GM13977 (cell line): ENCODE data around the gene FER1L5.

Experiments used
- DNase-seq: peaks from one replicate; pipeline ENCODE4 v3.0.0; 2012; ENCODE audit warnings: low spot score
- in situ Hi-C: fragments of 300-500 bp; cut with MboI; formaldehyde crosslinking; loops from one replicate; pipeline ENCODE4 v1.12.0; 2022; ENCODE audit warnings: low sequenced_read_pairs, low pct_unique_long_range_greater_than_20kb, mixed read lengths, inconsistent platforms; ENCODE audit not compliant: unreplicated experiment
- TF ChIP-seq, protein P1 (sequence below): IDR thresholded peaks from 2 replicates; pipeline ENCODE4 v1.5.1; 2012; ENCODE audit warnings: mild to moderate bottlenecking, control low read depth; ENCODE audit not compliant: insufficient read depth; ENCODE audit errors: extremely low read depth, missing control alignments

FER1L5 gene

GRCh38 chr2:96700086-96700485 is 57.5 kb downstream of the FER1L5 start:
- in situ Hi-C loops = no loop called here
- DNase-seq = no peak
- TF ChIP-seq, protein P1, sequence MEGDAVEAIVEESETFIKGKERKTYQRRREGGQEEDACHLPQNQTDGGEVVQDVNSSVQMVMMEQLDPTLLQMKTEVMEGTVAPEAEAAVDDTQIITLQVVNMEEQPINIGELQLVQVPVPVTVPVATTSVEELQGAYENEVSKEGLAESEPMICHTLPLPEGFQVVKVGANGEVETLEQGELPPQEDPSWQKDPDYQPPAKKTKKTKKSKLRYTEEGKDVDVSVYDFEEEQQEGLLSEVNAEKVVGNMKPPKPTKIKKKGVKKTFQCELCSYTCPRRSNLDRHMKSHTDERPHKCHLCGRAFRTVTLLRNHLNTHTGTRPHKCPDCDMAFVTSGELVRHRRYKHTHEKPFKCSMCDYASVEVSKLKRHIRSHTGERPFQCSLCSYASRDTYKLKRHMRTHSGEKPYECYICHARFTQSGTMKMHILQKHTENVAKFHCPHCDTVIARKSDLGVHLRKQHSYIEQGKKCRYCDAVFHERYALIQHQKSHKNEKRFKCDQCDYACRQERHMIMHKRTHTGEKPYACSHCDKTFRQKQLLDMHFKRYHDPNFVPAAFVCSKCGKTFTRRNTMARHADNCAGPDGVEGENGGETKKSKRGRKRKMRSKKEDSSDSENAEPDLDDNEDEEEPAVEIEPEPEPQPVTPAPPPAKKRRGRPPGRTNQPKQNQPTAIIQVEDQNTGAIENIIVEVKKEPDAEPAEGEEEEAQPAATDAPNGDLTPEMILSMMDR = no peak

GRCh38 chr2:96701636-96702035 is 59.1 kb downstream of the FER1L5 start:
- no peak for DNase-seq
- TF ChIP-seq, protein P1 = no peak
- in situ Hi-C loops = no loop called here

GRCh38 chr2:96702098-96702785 is 59.7 kb downstream of the FER1L5 start:
- no peak for DNase-seq
- TF ChIP-seq, protein P1 = no peak
- in situ Hi-C loops = no loop called here

DNA sequence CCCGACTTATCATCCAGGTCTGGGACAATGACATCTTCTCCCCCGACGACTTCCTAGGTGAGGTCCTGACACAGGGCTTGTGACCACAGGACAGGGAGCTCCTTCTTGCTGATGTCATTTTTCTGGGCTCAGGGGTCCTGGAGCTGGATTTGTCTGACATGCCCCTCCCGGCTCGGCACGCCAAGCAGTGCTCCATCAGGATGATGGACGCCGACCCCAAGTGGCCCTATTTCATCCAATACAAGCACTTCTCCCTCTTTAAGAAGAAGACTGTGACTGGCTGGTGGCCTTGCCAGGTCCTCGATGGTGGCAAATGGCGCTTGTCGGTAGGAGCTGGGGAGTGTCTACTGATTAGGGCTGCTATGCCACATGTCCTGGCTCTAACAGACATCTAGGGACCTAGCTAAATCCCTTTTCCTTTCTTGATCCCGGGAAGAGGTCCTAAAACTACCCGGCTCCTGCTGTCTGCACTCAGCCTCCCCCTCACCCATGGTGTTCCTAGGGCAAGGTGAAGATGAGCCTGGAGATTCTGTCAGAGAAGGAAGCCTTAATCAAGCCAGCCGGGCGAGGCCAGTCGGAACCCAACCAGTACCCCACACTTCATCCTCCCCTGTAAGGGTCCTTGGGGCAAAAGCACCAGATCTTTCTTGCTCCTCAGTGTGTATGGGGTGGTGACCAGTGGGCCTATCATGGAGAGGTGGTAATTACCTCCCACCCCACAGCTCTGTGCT is 60.6 kb downstream of the FER1L5 start:
- in situ Hi-C loops = no loop called here
- DNase-seq = no peak
- TF ChIP-seq, protein P1 = no peak

DNA sequence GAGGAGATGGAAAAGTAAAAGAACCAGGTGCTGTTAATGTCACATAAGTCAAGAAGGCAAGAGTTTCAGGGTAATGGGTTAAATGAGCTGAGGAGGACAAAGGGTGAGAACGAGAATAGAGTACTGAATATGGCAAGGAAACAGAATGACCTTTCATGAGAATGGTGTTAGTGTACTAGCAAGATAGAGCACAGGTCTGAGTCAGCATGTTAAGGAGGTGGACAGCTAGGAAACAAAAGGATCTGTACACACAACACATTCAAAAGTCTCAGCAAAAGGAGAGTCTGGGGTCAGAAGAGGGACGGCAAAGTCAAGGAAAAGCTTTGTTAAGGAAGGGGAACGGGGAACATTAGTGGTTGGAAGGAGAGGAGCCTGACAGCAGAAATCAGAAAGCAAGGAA is 68.4 kb downstream of the FER1L5 start:
- TF ChIP-seq, protein P1 = no peak
- no peak for DNase-seq
- in situ Hi-C loops = no loop called here

DNA sequence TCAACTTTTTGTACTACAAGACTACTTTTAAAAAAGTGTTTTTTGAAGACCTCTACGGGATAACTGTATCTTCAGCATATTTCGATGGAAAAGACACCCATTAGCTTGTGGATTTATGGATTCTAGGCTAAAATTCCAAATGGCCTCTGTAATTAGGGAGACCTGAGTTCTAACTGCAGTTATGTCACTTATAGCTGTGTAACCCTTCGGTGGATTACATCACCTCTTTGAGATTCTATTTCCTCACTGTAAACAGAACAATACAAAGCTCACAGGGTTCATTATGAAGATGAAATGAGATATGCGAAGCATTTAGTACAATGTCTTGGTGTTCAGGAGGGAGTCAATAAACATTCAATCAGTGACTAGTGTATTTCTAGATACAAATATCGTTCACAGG is 73.1 kb downstream of the FER1L5 start:
- TF ChIP-seq, protein P1 = no peak
- in situ Hi-C loops = no loop called here
- no peak for DNase-seq
